DND-41 (cell line): Measurements from ENCODE around the gene SPAG16.

Experiments used
- ATAC-seq: fragments of 200-7000 bp; cut with Tn5 transposase; 3 replicates; pipeline ENCODE4 v1.9.1; 2021; ENCODE audit warnings: low read depth; ENCODE audit not compliant: insufficient read depth
- DNase-seq: peaks from one replicate; pipeline ENCODE4 v3.0.0-alpha.2; 2020
- H2AFZ ChIP-seq: 2 replicates; pipeline ENCODE4 v1.6.0; 2012; ENCODE audit warnings: low read depth, low read length
- H3K27ac ChIP-seq: 2 replicates; pipeline ENCODE4 v1.5.1; 2012; ENCODE audit warnings: low read length, inconsistent platforms
- H3K27me3 ChIP-seq: fragments of 200-600 bp; sonication (generic); 2 replicates; pipeline ENCODE4 v1.6.0; 2012; ENCODE audit warnings: low read length, mild to moderate bottlenecking, inconsistent platforms; ENCODE audit not compliant: insufficient read depth, poor library complexity
- H3K36me3 ChIP-seq: 2 replicates; pipeline ENCODE4 v1.5.1; 2012; ENCODE audit warnings: low read length, inconsistent platforms; ENCODE audit not compliant: insufficient read depth
- H3K4me1 ChIP-seq: 2 replicates; pipeline ENCODE4 v1.5.1; 2012; ENCODE audit warnings: mild to moderate bottlenecking, low read length; ENCODE audit not compliant: insufficient read depth
- H3K4me2 ChIP-seq: 2 replicates; pipeline ENCODE4 v1.6.0; 2012; ENCODE audit warnings: mild to moderate bottlenecking, moderate library complexity, low read length, inconsistent platforms; ENCODE audit not compliant: insufficient read depth
- H3K4me3 ChIP-seq, 2 experiments: fragments of 200-600 bp in 1 of 2; shearing (Covaris generic) in 1 of 2; 2 replicates each; pipeline ENCODE4 v1.5.1; 2012 to 2016; ENCODE audit warnings: inconsistent platforms in 2 of 2, low read length in 2 of 2, mild to moderate bottlenecking in 2 of 2, low read depth in 1 of 2, moderate library complexity in 1 of 2
- H3K79me2 ChIP-seq: 2 replicates; pipeline ENCODE4 v1.6.0; 2012; ENCODE audit warnings: low read length, inconsistent platforms; ENCODE audit not compliant: insufficient read depth
- H3K9ac ChIP-seq: 2 replicates; pipeline ENCODE4 v1.6.0; 2012; ENCODE audit warnings: low read depth, mild to moderate bottlenecking, inconsistent platforms, low read length, moderate library complexity
- H3K9me3 ChIP-seq: 2 replicates; pipeline ENCODE4 v1.5.1; 2012; ENCODE audit warnings: low read length, moderate library complexity, mild to moderate bottlenecking, inconsistent platforms; ENCODE audit not compliant: insufficient read depth, severe bottlenecking
- H4K20me1 ChIP-seq: 2 replicates; pipeline ENCODE4 v1.6.0; 2012; ENCODE audit warnings: low read length; ENCODE audit not compliant: insufficient read depth
- CTCF ChIP-seq: IDR thresholded peaks from 2 replicates; pipeline ENCODE4 v1.5.1; 2012; ENCODE audit warnings: borderline replicate concordance, low read length, moderate library complexity, mild to moderate bottlenecking; ENCODE audit not compliant: poor library complexity, severe bottlenecking; ENCODE audit errors: extremely low read depth
- EZH2 ChIP-seq: IDR thresholded peaks from 3 replicates; pipeline ENCODE4 v1.6.1; 2012; ENCODE audit warnings: borderline replicate concordance, low read depth, mild to moderate bottlenecking, moderate library complexity, low read length, inconsistent platforms; ENCODE audit not compliant: severe bottlenecking

The SPAG16 gene

GRCh38 chr2:213664817-213665216 lies 380.6 kb downstream of the SPAG16 start:
- Histone ChIP-seq H4K20me1 (no peaks in the 10 kb centered on the region), H3K4me2 (no peak overlapping the region), H3K9me3 (peaks cover 10% of the 10 kb centered on the region), H3K4me3 (no peak overlapping the region), H3K9ac (no peak overlapping the region), H2AFZ (no peak overlapping the region), H3K27ac (no peak overlapping the region), H3K4me1 (no peaks in the 10 kb centered on the region), H3K36me3 (no peaks in the 10 kb centered on the region; the same call in 1 of the 2 replicates), H3K27me3 (no peaks in the 10 kb centered on the region), H3K79me2 (no peaks in the 10 kb centered on the region)
- DNase-seq (no peak), ATAC-seq (no peak)
- no peak for TF ChIP-seq CTCF
- no peak for TF ChIP-seq EZH2

- H4K20me1 ChIP-seq, result no peaks in the 10 kb centered on the region
- TF ChIP-seq EZH2 (no peak), CTCF (no peak)
- H3K27ac ChIP-seq, result no peak overlapping the region
- no peaks in the 10 kb centered on the region for H3K4me1 ChIP-seq
- DNase-seq (no peak), ATAC-seq (no peak)
- no peak overlapping the region for H3K9ac ChIP-seq
- no peak overlapping the region for H3K4me3 ChIP-seq
- H3K27me3 ChIP-seq, result no peaks in the 10 kb centered on the region
- no peak overlapping the region for H3K4me2 ChIP-seq
- H3K36me3 ChIP-seq, result no peaks in the 10 kb centered on the region
- no peak overlapping the region for H2AFZ ChIP-seq
- H3K79me2 ChIP-seq, result no peaks in the 10 kb centered on the region
- H3K9me3 ChIP-seq, result no peaks in the 10 kb centered on the region
These were observed 385.4 kb downstream of the SPAG16 start for GRCh38 chr2:213669657-213670056.

- Histone ChIP-seq H3K4me1 (peaks cover 7% of the 10 kb centered on the region), H3K9ac (no peak overlapping the region), H3K79me2 (no peaks in the 10 kb centered on the region), H3K4me2 (0 out of 2 replicates have a peak overlapping the region, but pooled peaks have one; percentile 0), H4K20me1 (no peaks in the 10 kb centered on the region), H3K36me3 (no peaks in the 10 kb centered on the region), H3K27me3 (no peaks in the 10 kb centered on the region), H2AFZ (peak overlapping the region; percentile 48), H3K4me3 (no peak overlapping the region), H3K27ac (peak overlapping the region; percentile 11; the same call in 1 of the 2 replicates), H3K9me3 (no peaks in the 10 kb centered on the region)
- no peak for TF ChIP-seq EZH2
- TF ChIP-seq CTCF, result no peak
- DNase-seq (peak; percentile 8), ATAC-seq (peak; percentile 45; the same call in 1 of the 3 replicates)
These were observed 394.4 kb downstream of the SPAG16 start for GRCh38 chr2:213678437-213679218.
